Measurements from ENCODE around the gene SHMT2.

Gene SHMT2

GRCh38 chr12:57240926-57241401 lies 11.5 kb downstream of the SHMT2 start:
- Histone ChIP-seq H3K36me3 (no peaks in the 10 kb centered on the region), H3K27me3 (peaks cover 77% of the 10 kb centered on the region), H3K4me1 (peaks cover 20% of the 10 kb centered on the region), H3K9me3 (no peaks in the 10 kb centered on the region), H3K4me3 (ENCODE audit: low read depth, low read length) (peak overlapping the region; percentile 63)
- peak; percentile 64 for DNase-seq
- no peak; the same call in 1 of the 2 replicates for TF ChIP-seq CTCF (IDR thresholded peaks at IDR 0.05; ENCODE audit: low read depth, low read length)

GRCh38 chr12:57241402-57242310 lies 12.1 kb downstream of the SHMT2 start:
- H3K36me3 ChIP-seq, result no peaks in the 10 kb centered on the region
- TF ChIP-seq CTCF (IDR thresholded peaks at IDR 0.05; ENCODE audit: low read depth, low read length), result no peak
- no peaks in the 10 kb centered on the region for H3K9me3 ChIP-seq
- peak overlapping the region; percentile 63 for H3K4me3 ChIP-seq (ENCODE audit: low read depth, low read length)
- DNase-seq, result no peak
- peaks cover 70% of the 10 kb centered on the region for H3K27me3 ChIP-seq
- peaks cover 18% of the 10 kb centered on the region for H3K4me1 ChIP-seq

GRCh38 chr12:57242329-57242690 lies 12.8 kb downstream of the SHMT2 start:
- H3K36me3 ChIP-seq, result no peaks in the 10 kb centered on the region
- no peak for TF ChIP-seq CTCF (IDR thresholded peaks at IDR 0.05; ENCODE audit: low read depth, low read length)
- H3K9me3 ChIP-seq, result no peaks in the 10 kb centered on the region
- DNase-seq, result no peak
- H3K4me1 ChIP-seq, result peaks cover 18% of the 10 kb centered on the region
- H3K4me3 ChIP-seq (ENCODE audit: low read depth, low read length), result no peak overlapping the region
- peaks cover 63% of the 10 kb centered on the region for H3K27me3 ChIP-seq

- peak overlapping the region; percentile 30 for H3K4me3 ChIP-seq (ENCODE audit: low read depth, low read length)
- H3K9me3 ChIP-seq, result no peaks in the 10 kb centered on the region
- TF ChIP-seq CTCF (IDR thresholded peaks at IDR 0.05; ENCODE audit: low read depth, low read length), result peak; percentile 67
- peak; percentile 77 for DNase-seq
- peaks cover 18% of the 10 kb centered on the region for H3K4me1 ChIP-seq
- H3K27me3 ChIP-seq, result peaks cover 58% of the 10 kb centered on the region
- no peaks in the 10 kb centered on the region for H3K36me3 ChIP-seq
These were observed 13.4 kb downstream of the SHMT2 start for GRCh38 chr12:57242691-57243454.

- peak; percentile 81 for DNase-seq
- Histone ChIP-seq H3K9me3 (no peaks in the 10 kb centered on the region), H3K36me3 (no peaks in the 10 kb centered on the region), H3K4me3 (ENCODE audit: low read depth, low read length) (peak overlapping the region; percentile 30), H3K27me3 (peaks cover 49% of the 10 kb centered on the region), H3K4me1 (peaks cover 18% of the 10 kb centered on the region)
- TF ChIP-seq CTCF (IDR thresholded peaks at IDR 0.05; ENCODE audit: low read depth, low read length), result peak; percentile 80
These were observed 14.2 kb downstream of the SHMT2 start for GRCh38 chr12:57243521-57244311.

All from BE2C (cell line).